ENCODE data around the gene NDUFC1. TPM values are rescaled to one million over a fixed set of nuclear protein-coding genes. Genes with fewer than 3 reads are reported as not detected.
"Not testable (repeated sequence)": the region's sequence is repeated elsewhere in the genome, so short reads cannot be mapped to it uniquely, and the experiment has no call there.

Gene NDUFC1
- total RNA-seq, 1 experiment from 2014 or later, result 61.7 TPM

GRCh38 chr4:139324620-139325019 lies 22.3 kb upstream of the NDUFC1 start:
- DNase-seq (ENCODE audit: low spot score) (no peak), ATAC-seq (no peak)
- CTCF ChIA-PET, result interaction anchor here (1.3 kb wide), 1 partner anchor 13 kb away, joined by 3 read pairs; no protein-coding TSS in a partner anchor
- H3K4me3 Mint-ChIP-seq, result peak overlapping the region; percentile 26; the same call in 1 of the 2 replicates
- H3K9me3 Mint-ChIP-seq, result peaks cover 19% of the 10 kb centered on the region
- TF ChIP-seq NFE2L1 (CRISPR knock-in tag; IDR thresholded peaks at IDR 0.05) (no peak), TP53 (CRISPR knock-in tag; IDR thresholded peaks at IDR 0.05) (no peak), SP1 (CRISPR knock-in tag; conservative IDR thresholded peaks at IDR 0.05) (no peak), ZNF219 (CRISPR knock-in tag; IDR thresholded peaks at IDR 0.05; ENCODE audit: borderline replicate concordance) (no peak), EMX1 (CRISPR knock-in tag; IDR thresholded peaks at IDR 0.05) (no peak), ZNF396 (CRISPR knock-in tag; IDR thresholded peaks at IDR 0.05; ENCODE audit: borderline replicate concordance) (no peak), ZMAT4 (CRISPR knock-in tag; IDR thresholded peaks at IDR 0.05) (no peak), GRHL2 (CRISPR knock-in tag; IDR thresholded peaks at IDR 0.05; ENCODE audit: insufficient replicate concordance, severe bottlenecking) (no peak)
- TF ChIP-seq, protein P1, sequence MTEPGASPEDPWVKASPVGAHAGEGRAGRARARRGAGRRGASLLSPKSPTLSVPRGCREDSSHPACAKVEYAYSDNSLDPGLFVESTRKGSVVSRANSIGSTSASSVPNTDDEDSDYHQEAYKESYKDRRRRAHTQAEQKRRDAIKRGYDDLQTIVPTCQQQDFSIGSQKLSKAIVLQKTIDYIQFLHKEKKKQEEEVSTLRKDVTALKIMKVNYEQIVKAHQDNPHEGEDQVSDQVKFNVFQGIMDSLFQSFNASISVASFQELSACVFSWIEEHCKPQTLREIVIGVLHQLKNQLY (CRISPR knock-in tag; IDR thresholded peaks at IDR 0.05), result no peak
- TF ChIP-seq, protein P2, sequence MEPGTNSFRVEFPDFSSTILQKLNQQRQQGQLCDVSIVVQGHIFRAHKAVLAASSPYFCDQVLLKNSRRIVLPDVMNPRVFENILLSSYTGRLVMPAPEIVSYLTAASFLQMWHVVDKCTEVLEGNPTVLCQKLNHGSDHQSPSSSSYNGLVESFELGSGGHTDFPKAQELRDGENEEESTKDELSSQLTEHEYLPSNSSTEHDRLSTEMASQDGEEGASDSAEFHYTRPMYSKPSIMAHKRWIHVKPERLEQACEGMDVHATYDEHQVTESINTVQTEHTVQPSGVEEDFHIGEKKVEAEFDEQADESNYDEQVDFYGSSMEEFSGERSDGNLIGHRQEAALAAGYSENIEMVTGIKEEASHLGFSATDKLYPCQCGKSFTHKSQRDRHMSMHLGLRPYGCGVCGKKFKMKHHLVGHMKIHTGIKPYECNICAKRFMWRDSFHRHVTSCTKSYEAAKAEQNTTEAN (CRISPR knock-in tag; IDR thresholded peaks at IDR 0.05), result no peak
- TF ChIP-seq, protein P3, sequence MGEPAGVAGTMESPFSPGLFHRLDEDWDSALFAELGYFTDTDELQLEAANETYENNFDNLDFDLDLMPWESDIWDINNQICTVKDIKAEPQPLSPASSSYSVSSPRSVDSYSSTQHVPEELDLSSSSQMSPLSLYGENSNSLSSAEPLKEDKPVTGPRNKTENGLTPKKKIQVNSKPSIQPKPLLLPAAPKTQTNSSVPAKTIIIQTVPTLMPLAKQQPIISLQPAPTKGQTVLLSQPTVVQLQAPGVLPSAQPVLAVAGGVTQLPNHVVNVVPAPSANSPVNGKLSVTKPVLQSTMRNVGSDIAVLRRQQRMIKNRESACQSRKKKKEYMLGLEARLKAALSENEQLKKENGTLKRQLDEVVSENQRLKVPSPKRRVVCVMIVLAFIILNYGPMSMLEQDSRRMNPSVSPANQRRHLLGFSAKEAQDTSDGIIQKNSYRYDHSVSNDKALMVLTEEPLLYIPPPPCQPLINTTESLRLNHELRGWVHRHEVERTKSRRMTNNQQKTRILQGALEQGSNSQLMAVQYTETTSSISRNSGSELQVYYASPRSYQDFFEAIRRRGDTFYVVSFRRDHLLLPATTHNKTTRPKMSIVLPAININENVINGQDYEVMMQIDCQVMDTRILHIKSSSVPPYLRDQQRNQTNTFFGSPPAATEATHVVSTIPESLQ (CRISPR knock-in tag; IDR thresholded peaks at IDR 0.05), result no peak
- TF ChIP-seq, protein P4, sequence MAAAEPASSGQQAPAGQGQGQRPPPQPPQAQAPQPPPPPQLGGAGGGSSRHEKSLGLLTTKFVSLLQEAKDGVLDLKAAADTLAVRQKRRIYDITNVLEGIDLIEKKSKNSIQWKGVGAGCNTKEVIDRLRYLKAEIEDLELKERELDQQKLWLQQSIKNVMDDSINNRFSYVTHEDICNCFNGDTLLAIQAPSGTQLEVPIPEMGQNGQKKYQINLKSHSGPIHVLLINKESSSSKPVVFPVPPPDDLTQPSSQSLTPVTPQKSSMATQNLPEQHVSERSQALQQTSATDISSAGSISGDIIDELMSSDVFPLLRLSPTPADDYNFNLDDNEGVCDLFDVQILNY (CRISPR knock-in tag; IDR thresholded peaks at IDR 0.05), result no peak
- POLR2A ChIA-PET, result no interaction called here
- H3K27ac Mint-ChIP-seq, result peak overlapping the region; percentile 46
- H3K27me3 Mint-ChIP-seq (ENCODE audit: low read depth), result no peaks in the 10 kb centered on the region
- H3K4me1 Mint-ChIP-seq, result peaks cover 42% of the 10 kb centered on the region
- peaks cover 37% of the 10 kb centered on the region for H3K36me3 Mint-ChIP-seq

DNA sequence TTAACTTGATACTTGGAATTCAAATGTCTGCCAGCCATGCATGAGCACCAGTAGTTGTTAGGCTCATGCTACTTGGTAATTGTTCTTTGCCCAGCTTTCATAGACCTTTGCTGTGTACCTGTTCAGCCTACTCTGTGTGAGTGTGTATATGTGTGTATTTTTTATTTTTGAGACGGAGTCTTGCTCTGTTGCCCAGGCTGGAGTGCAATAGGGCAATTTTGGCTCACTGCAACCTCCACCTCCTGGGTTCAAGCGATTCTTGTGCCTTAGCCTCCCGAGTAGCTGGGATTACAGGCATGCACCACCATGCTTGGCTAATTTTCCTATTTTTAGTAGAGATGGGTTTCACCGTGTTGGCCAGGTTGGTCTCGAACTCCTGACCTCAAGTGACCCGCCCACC lies 20.3 kb upstream of the NDUFC1 start:
- Mint-ChIP-seq H3K27ac (peak overlapping the region; percentile 50; the same call in 1 of the 2 replicates), H3K9me3 (peaks cover 15% of the 10 kb centered on the region), H3K4me1 (peaks cover 38% of the 10 kb centered on the region), H3K36me3 (peaks cover 19% of the 10 kb centered on the region)
- ChIA-PET CTCF (interaction anchor here (0.8 kb wide), 1 partner anchor 9 kb away, joined by 3 read pairs; no protein-coding TSS in a partner anchor), POLR2A (interaction anchor here (1.2 kb wide), 1 partner anchor 21 kb away, joined by 3 read pairs; the partner anchor contains the start of gene NAA15)
- H3K27me3 Mint-ChIP-seq (ENCODE audit: low read depth); DNase-seq (ENCODE audit: low spot score); H3K4me3 Mint-ChIP-seq; ATAC-seq: not testable (repeated sequence)
- TF ChIP-seq ZNF121 (CRISPR knock-in tag; IDR thresholded peaks at IDR 0.05), result peak; percentile 78

- H3K9me3 Mint-ChIP-seq, result peaks cover 15% of the 10 kb centered on the region
- H3K4me3 Mint-ChIP-seq; ATAC-seq; CTCF ChIA-PET; H3K27me3 Mint-ChIP-seq (ENCODE audit: low read depth); DNase-seq (ENCODE audit: low spot score): not testable (repeated sequence)
- H3K27ac Mint-ChIP-seq, result peak overlapping the region; percentile 37; the same call in 1 of the 2 replicates
- peaks cover 42% of the 10 kb centered on the region for H3K4me1 Mint-ChIP-seq
- POLR2A ChIA-PET, result interaction anchor here (1.2 kb wide), 1 partner anchor 21 kb away, joined by 3 read pairs; the partner anchor contains the start of gene NAA15
- H3K36me3 Mint-ChIP-seq, result peaks cover 16% of the 10 kb centered on the region
Measured at GRCh38 chr4:139322070-139322469, 19.8 kb upstream of the NDUFC1 start.

DNA sequence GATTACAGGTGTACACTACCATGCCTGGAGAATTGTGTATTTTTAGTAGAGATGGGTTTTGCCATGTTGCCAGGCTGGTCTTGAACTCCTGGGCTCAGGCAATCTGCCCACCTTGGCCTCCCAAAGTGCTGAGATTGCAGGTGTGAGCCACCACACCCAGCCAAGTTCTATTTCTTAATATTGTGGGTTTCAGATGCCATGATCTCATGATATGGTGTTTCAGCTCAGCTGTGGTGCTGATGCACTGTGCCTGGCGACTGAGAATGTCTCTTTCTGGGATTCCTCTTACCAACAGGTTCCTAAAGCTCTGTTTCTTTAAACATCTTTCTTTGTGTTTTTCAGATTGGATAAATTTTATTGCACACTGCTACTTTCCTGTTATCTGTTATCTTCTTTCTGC lies 17.3 kb upstream of the NDUFC1 start:
- no peak overlapping the region for H3K4me3 Mint-ChIP-seq
- TF ChIP-seq CDX4 (CRISPR knock-in tag; IDR thresholded peaks at IDR 0.05; ENCODE audit: borderline replicate concordance), result no peak
- DNase-seq (ENCODE audit: low spot score) (no peak), ATAC-seq (no peak)
- H3K4me1 Mint-ChIP-seq, result peaks cover 49% of the 10 kb centered on the region
- H3K36me3 Mint-ChIP-seq, result peaks cover 16% of the 10 kb centered on the region
- no peaks in the 10 kb centered on the region for H3K27me3 Mint-ChIP-seq (ENCODE audit: low read depth)
- CTCF ChIA-PET, result no interaction called here
- POLR2A ChIA-PET, result no interaction called here
- peak overlapping the region; percentile 58 for H3K27ac Mint-ChIP-seq
- peaks cover 15% of the 10 kb centered on the region for H3K9me3 Mint-ChIP-seq

Measured in WTC11 (cell line).